Neural cell (in vitro differentiated cells): ENCODE measurements around the gene GRIP1. TPM values are rescaled to one million over a fixed set of nuclear protein-coding genes. Genes with fewer than 3 reads are reported as not detected.

Experiments
- H2AFZ ChIP-seq: fragments of 200-600, 300-800 bp; sonication (generic), shearing (Covaris generic); 2 replicates; pipeline ENCODE4 v1.6.0; 2014; ENCODE audit warnings: low read depth, mild to moderate bottlenecking, antibody characterized with exemption, low read length, moderate library complexity
- H3F3A ChIP-seq: fragments of 200-600 bp; shearing (Covaris generic); 2 replicates; pipeline ENCODE4 v1.6.1; 2016; ENCODE audit warnings: mild to moderate bottlenecking, moderate library complexity, mixed read lengths, antibody characterized with exemption, low read length; ENCODE audit not compliant: insufficient read depth, poor library complexity, severe bottlenecking
- H3K27ac ChIP-seq: fragments of 200-600, 300-800 bp; sonication (generic), shearing (Covaris generic); 2 replicates; pipeline ENCODE4 v1.5.1; 2014; ENCODE audit warnings: mild to moderate bottlenecking, low read length, moderate library complexity
- H3K27me3 ChIP-seq: fragments of 300-800, 200-600 bp; sonication (generic), shearing (Covaris generic); 2 replicates; pipeline ENCODE4 v1.6.0; 2014; ENCODE audit warnings: mild to moderate bottlenecking, low read depth, low read length, moderate library complexity; ENCODE audit not compliant: insufficient read depth
- H3K36me3 ChIP-seq: fragments of 300-800, 200-600 bp; sonication (generic), shearing (Covaris generic); 2 replicates; pipeline ENCODE4 v1.5.1; 2014; ENCODE audit warnings: mild to moderate bottlenecking, antibody characterized with exemption, low read length, moderate library complexity; ENCODE audit not compliant: insufficient read depth
- H3K4me2 ChIP-seq: fragments of 300-800, 200-600 bp; sonication (generic), shearing (Covaris generic); 2 replicates; pipeline ENCODE4 v1.6.0; 2014; ENCODE audit warnings: mild to moderate bottlenecking, low read length
- H3K4me3 ChIP-seq: fragments of 300-800, 200-600 bp; sonication (generic), shearing (Covaris generic); 2 replicates; pipeline ENCODE4 v1.5.1; 2014; ENCODE audit warnings: mild to moderate bottlenecking, low read length, moderate library complexity
- H3K79me2 ChIP-seq: fragments of 200-600 bp; shearing (Covaris generic); replicated peaks from 2 replicates; pipeline ENCODE4 v1.6.0; 2014; ENCODE audit warnings: mild to moderate bottlenecking, low read length, moderate library complexity; ENCODE audit not compliant: insufficient read depth
- H3K9ac ChIP-seq: fragments of 300-800, 200-600 bp; sonication (generic), shearing (Covaris generic); 2 replicates; pipeline ENCODE4 v1.6.1; 2016; ENCODE audit warnings: mild to moderate bottlenecking, low read length, mixed read lengths
- H3K9me2 ChIP-seq: fragments of 200-600 bp; shearing (Covaris generic); 2 replicates; pipeline ENCODE4 v1.6.1; 2016; ENCODE audit warnings: mild to moderate bottlenecking, low read length, mixed read lengths; ENCODE audit not compliant: insufficient read depth
- H3K9me3 ChIP-seq: fragments of 200-600, 300-800 bp; sonication (generic), shearing (Covaris generic); 2 replicates; pipeline ENCODE4 v1.6.1; 2016; ENCODE audit warnings: mild to moderate bottlenecking, mixed run types, low read length, moderate library complexity, mixed read lengths
- H4K20me1 ChIP-seq: fragments of 200-600 bp; shearing (Covaris generic); 2 replicates; pipeline ENCODE4 v1.6.1; 2016; ENCODE audit warnings: mild to moderate bottlenecking, mixed run types; ENCODE audit not compliant: insufficient read depth
- CTCF ChIP-seq: fragments of 450-650 bp; IDR thresholded peaks from 2 replicates; pipeline ENCODE4 v1.5.1; 2014; ENCODE audit warnings: antibody characterized with exemption, mild to moderate bottlenecking, moderate library complexity; ENCODE audit not compliant: poor library complexity, severe bottlenecking
- EP300 ChIP-seq: fragments of 450-650 bp; conservative IDR thresholded peaks from 2 replicates; pipeline ENCODE4 v1.6.1; 2014; ENCODE audit warnings: antibody characterized with exemption, mild to moderate bottlenecking, moderate library complexity; ENCODE audit not compliant: poor library complexity, severe bottlenecking
- EZH2 ChIP-seq: fragments of 200-600, 300-800 bp; shearing (Covaris generic), sonication (generic); IDR thresholded peaks from 2 replicates; pipeline ENCODE4 v1.6.1; 2014; ENCODE audit warnings: antibody characterized with exemption, low read length, borderline replicate concordance, mild to moderate bottlenecking; ENCODE audit not compliant: insufficient read depth, poor library complexity, severe bottlenecking
- MXI1 ChIP-seq: fragments of 450-650 bp; conservative IDR thresholded peaks from 2 replicates; pipeline ENCODE4 v1.6.1; 2014; ENCODE audit warnings: antibody characterized with exemption, mild to moderate bottlenecking; ENCODE audit not compliant: poor library complexity, severe bottlenecking
- POLR2AphosphoS5 ChIP-seq: IDR thresholded peaks from 2 replicates; pipeline ENCODE4 v1.6.1; 2012
- RAD21 ChIP-seq: fragments of 450-650 bp; conservative IDR thresholded peaks from 2 replicates; pipeline ENCODE4 v1.6.1; 2014; ENCODE audit warnings: antibody characterized with exemption, mild to moderate bottlenecking, moderate library complexity
- REST ChIP-seq: IDR thresholded peaks from 2 replicates; pipeline ENCODE4 v1.6.1; 2012; ENCODE audit warnings: borderline replicate concordance
- SMC3 ChIP-seq: fragments of 450-650 bp; conservative IDR thresholded peaks from 2 replicates; pipeline ENCODE4 v1.6.1; 2014; ENCODE audit warnings: antibody characterized with exemption, mild to moderate bottlenecking, moderate library complexity; ENCODE audit not compliant: poor library complexity
- TAF1 ChIP-seq: IDR thresholded peaks from 2 replicates; pipeline ENCODE4 v1.6.1; 2012; ENCODE audit warnings: low read depth
- polyA plus RNA-seq: library from polyadenylated mRNA; depleted of rRNA; stranded (reverse); fragments of >200 nt; gene quantifications from 2 replicates; pipeline ENCODE4 v1.2.3, GENCODE V29; 2014

GRIP1 gene
- polyA plus RNA-seq, 1 donor from 2014 or later = 41.1 TPM

GRCh38 chr12:66662179-66662578, 16.7 kb downstream of the GRIP1 start:
- Histone ChIP-seq H3K9me3 (no peaks in the 10 kb centered on the region), H2AFZ (no peak overlapping the region), H3K79me2 (peaks cover 4% of the 10 kb centered on the region), H3K4me2 (no peak overlapping the region), H3K4me3 (no peak overlapping the region), H3K9me2 (no peaks in the 10 kb centered on the region), H3K27ac (no peak overlapping the region), H3F3A (no peaks in the 10 kb centered on the region), H3K27me3 (no peaks in the 10 kb centered on the region), H3K36me3 (no peaks in the 10 kb centered on the region), H4K20me1 (no peaks in the 10 kb centered on the region), H3K9ac (no peak overlapping the region)
- no peak for TF ChIP-seq EZH2
- no peak for TF ChIP-seq CTCF
- no peak for TF ChIP-seq SMC3
- no peak for TF ChIP-seq TAF1
- no peak for TF ChIP-seq EP300
- no peak for TF ChIP-seq REST
- TF ChIP-seq MXI1 = no peak
- no peak for TF ChIP-seq POLR2AphosphoS5
- TF ChIP-seq RAD21 = no peak

GRCh38 chr12:66661357-66661756, 17.5 kb downstream of the GRIP1 start:
- no peaks in the 10 kb centered on the region for H4K20me1 ChIP-seq
- no peak overlapping the region for H3K27ac ChIP-seq
- H3K27me3 ChIP-seq = no peaks in the 10 kb centered on the region
- H3K9ac ChIP-seq = no peak overlapping the region
- no peaks in the 10 kb centered on the region for H3K9me2 ChIP-seq
- no peak overlapping the region for H2AFZ ChIP-seq
- no peak overlapping the region for H3K4me2 ChIP-seq
- H3K36me3 ChIP-seq = no peaks in the 10 kb centered on the region
- no peak overlapping the region for H3K4me3 ChIP-seq
- no peaks in the 10 kb centered on the region for H3F3A ChIP-seq
- H3K9me3 ChIP-seq = no peaks in the 10 kb centered on the region
- TF ChIP-seq CTCF (no peak), TAF1 (no peak), REST (no peak), POLR2AphosphoS5 (no peak), EP300 (no peak), RAD21 (no peak), EZH2 (no peak), MXI1 (no peak), SMC3 (no peak)
- peaks cover 4% of the 10 kb centered on the region for H3K79me2 ChIP-seq
